ENCODE data around the gene CHMP4A.

DNA sequence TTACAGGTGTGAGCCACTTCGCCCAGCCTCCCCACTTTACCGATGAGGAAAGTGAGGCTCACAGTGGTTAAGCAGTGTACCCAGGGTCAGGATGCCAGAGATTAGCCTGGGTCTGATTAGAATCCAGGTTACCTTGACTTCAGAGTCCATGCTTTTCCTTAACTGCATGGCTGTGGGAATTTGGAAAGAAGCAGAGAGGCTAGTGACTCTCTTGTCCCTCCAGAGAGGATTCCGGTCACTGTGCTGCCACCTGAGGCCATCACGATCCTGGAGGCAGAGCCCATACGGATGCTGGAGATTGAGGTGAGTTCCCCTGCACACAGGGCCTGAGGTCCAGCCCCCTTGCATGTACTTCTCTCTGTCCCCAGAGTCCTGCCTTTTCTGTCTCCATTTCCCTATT, 36.7 kb downstream of the CHMP4A start:
- TF ChIP-seq ZNF317 (CRISPR knock-in tag; IDR thresholded peaks at IDR 0.05; ENCODE audit: borderline replicate concordance, low read depth) (no peak), TEAD4 (CRISPR knock-in tag; IDR thresholded peaks at IDR 0.05) (no peak), NR2C2 (CRISPR knock-in tag; IDR thresholded peaks at IDR 0.05) (no peak)
